ENCODE results near the gene TBX4. TPM values are rescaled to one million over a fixed set of nuclear protein-coding genes. Genes with fewer than 3 reads are reported as not detected.

The TBX4 gene
- total RNA-seq, 1 experiment from 2014 or later = not detected

DNA sequence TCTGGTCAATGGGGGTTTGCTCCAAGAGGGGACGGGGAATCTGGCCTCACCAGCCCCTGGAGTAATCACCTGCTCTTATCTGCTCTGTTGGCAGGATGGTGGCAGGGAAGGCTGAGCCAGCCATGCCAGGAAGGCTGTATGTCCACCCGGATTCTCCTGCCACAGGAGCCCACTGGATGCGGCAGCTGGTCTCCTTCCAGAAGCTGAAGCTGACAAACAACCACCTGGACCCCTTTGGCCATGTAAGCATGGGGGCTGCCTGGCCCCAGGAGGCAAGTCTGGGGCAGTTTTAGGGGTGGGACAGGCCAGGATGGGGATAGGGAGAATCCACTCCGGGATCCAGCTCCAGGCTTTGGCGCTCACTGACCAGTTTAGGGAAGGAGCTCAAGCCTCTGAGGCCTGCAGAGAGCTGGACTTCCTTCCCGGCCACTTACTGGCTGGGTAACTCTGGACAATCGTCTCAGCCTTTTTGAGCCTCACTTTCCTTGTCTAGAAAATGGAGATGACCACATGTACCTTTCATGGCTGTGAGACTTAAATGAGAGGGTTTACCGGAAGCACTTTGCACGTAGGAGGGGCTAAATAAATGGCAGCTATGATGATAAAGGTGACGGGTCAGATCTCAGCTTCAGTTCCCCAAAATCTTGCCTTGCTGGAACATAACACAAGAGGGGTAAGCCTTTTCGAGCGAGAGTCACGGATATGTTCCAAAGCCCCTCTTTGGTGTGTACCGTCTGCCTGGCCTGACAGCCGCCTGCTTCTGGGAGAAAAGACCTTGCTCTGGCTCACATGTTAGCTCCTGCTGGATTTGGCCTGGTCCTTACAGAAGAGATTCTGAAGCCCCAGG is 15.4 kb downstream of the TBX4 start:
- H3K9me3 Mint-ChIP-seq = no peaks in the 10 kb centered on the region; a peak in 1 of 5 replicates
- H3K56ac ChIP-seq (ENCODE audit: insufficient read length, low read depth, low read length) = no peak overlapping the region
- no CpG with 5 or more reads among the region's 15 CpGs for WGBS (ENCODE audit: extremely low coverage, insufficient read length, low lambda C conversion rate)
- H2BK120ac ChIP-seq (ENCODE audit: low read depth, low read length, poor library complexity, severe bottlenecking) = no peak overlapping the region
- no peak overlapping the region for H3K27ac ChIP-seq (ENCODE audit: insufficient read length, low read depth, low read length)
- no peaks in the 10 kb centered on the region; the same call in 1 of the 2 replicates for H3K4me1 ChIP-seq (ENCODE audit: insufficient read depth, low read length)
- H3K23me2 ChIP-seq (ENCODE audit: insufficient read length, low read depth, low read length, poor library complexity, severe bottlenecking) = no peaks in the 10 kb centered on the region
- no peak overlapping the region for H2BK20ac ChIP-seq (ENCODE audit: low read depth, low read length, poor library complexity, severe bottlenecking)
- H3K36me3 Mint-ChIP-seq (ENCODE audit: insufficient read depth in 1 of 3, low read depth in 3 of 3) = peaks cover 0 to under 1% (median 0%) of the 10 kb centered on the region in 3 experiments; a peak in 2 of 7 replicates
- H3T11ph ChIP-seq (ENCODE audit: low read length) = no peak overlapping the region
- no peaks in the 10 kb centered on the region for H3K9me3 ChIP-seq (ENCODE audit: control insufficient read depth, low read depth, low read length)
- no peak overlapping the region for H3K4ac ChIP-seq (ENCODE audit: low read depth, low read length)
- peaks cover 67% of the 10 kb centered on the region for H3K27me3 Mint-ChIP-seq (ENCODE audit: low read depth)
- H3K27ac Mint-ChIP-seq = no peak overlapping the region
- H2BK5ac ChIP-seq (ENCODE audit: insufficient read length, low read length) = no peak overlapping the region
- H2BK12ac ChIP-seq (ENCODE audit: insufficient read length, low read depth, low read length) = no peak overlapping the region
- H3K4me2 ChIP-seq (ENCODE audit: insufficient read depth, insufficient read length, low read length) = peak overlapping the region; percentile 17
- H3K4me1 Mint-ChIP-seq = peaks cover 6 to 29% of the 10 kb centered on the region in 2 experiments
- peaks cover 22% of the 10 kb centered on the region; the same call in 1 of the 2 replicates for H3K27me3 ChIP-seq (ENCODE audit: insufficient read depth, low read length)
- no peaks in the 10 kb centered on the region for H4K20me1 ChIP-seq (ENCODE audit: control insufficient read depth, insufficient read depth, insufficient read length)
- TF ChIP-seq, protein P1, sequence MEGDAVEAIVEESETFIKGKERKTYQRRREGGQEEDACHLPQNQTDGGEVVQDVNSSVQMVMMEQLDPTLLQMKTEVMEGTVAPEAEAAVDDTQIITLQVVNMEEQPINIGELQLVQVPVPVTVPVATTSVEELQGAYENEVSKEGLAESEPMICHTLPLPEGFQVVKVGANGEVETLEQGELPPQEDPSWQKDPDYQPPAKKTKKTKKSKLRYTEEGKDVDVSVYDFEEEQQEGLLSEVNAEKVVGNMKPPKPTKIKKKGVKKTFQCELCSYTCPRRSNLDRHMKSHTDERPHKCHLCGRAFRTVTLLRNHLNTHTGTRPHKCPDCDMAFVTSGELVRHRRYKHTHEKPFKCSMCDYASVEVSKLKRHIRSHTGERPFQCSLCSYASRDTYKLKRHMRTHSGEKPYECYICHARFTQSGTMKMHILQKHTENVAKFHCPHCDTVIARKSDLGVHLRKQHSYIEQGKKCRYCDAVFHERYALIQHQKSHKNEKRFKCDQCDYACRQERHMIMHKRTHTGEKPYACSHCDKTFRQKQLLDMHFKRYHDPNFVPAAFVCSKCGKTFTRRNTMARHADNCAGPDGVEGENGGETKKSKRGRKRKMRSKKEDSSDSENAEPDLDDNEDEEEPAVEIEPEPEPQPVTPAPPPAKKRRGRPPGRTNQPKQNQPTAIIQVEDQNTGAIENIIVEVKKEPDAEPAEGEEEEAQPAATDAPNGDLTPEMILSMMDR (conservative IDR thresholded peaks at IDR 0.05) = no peak
- H3K18ac ChIP-seq (ENCODE audit: insufficient read length, low read depth, low read length) = no peak overlapping the region
- H2AK5ac ChIP-seq (ENCODE audit: insufficient read length, low read length) = no peak overlapping the region
- no peak overlapping the region for H2AFZ ChIP-seq (ENCODE audit: low read length)
- H4K5ac ChIP-seq (ENCODE audit: insufficient read length, low read depth, low read length) = no peak overlapping the region
- H2BK15ac ChIP-seq (ENCODE audit: low read depth, low read length) = no peak overlapping the region
- H3K4me3 Mint-ChIP-seq = no peak overlapping the region; a peak in 1 of 5 replicates
- DNase-seq = peak; percentile 84
- H4K91ac ChIP-seq (ENCODE audit: insufficient read length, low read depth, low read length) = no peak overlapping the region
- H3K79me1 ChIP-seq (ENCODE audit: insufficient read depth, low read depth, low read length, poor library complexity, severe bottlenecking) = no peaks in the 10 kb centered on the region
- no peak overlapping the region for H3K23ac ChIP-seq (ENCODE audit: insufficient read length, low read depth, low read length)
- no peak overlapping the region for H4K8ac ChIP-seq (replicated peaks; ENCODE audit: insufficient read length, low read depth, low read length)
- H3K79me2 ChIP-seq (ENCODE audit: insufficient read depth, low read length) = no peaks in the 10 kb centered on the region
- H3K9ac ChIP-seq (ENCODE audit: extremely low read depth, insufficient read length, low read length) = no peak overlapping the region
- no peak overlapping the region for H3K14ac ChIP-seq (ENCODE audit: insufficient read depth, low read length)

All from H9 (cell line).